Muscle of leg (tissue), 11 donors: ENCODE data around the gene UQCRQ. TPM values are rescaled to one million over a fixed set of nuclear protein-coding genes. Genes with fewer than 3 reads are reported as not detected.

ENCODE experiments used
- DNase-seq: peaks from one replicate; pipeline ENCODE4 v3.0.0; 2013
- H3K27ac ChIP-seq: one replicate; pipeline ENCODE4 v1.5.1; 2013; ENCODE audit warnings: mild to moderate bottlenecking, low read length, control low read depth
- H3K27me3 ChIP-seq: one replicate; pipeline ENCODE4 v1.6.1; 2013; ENCODE audit warnings: low read length; ENCODE audit not compliant: control insufficient read depth, insufficient read depth
- H3K36me3 ChIP-seq: one replicate; pipeline ENCODE4 v1.6.1; 2013; ENCODE audit warnings: low read length; ENCODE audit not compliant: control insufficient read depth, insufficient read depth
- H3K4me1 ChIP-seq: one replicate; pipeline ENCODE4 v1.6.1; 2013; ENCODE audit warnings: low read length; ENCODE audit not compliant: control insufficient read depth, insufficient read depth
- H3K4me3 ChIP-seq: one replicate; pipeline ENCODE4 v1.5.1; 2013; ENCODE audit warnings: low read length, control low read depth
- H3K9me3 ChIP-seq: replicated peaks from 2 replicates; pipeline ENCODE4 v1.6.1; 2013; ENCODE audit warnings: low read depth, low read length; ENCODE audit not compliant: control insufficient read depth
- WGBS: methylation state at CpG from one replicate; pipeline ENCODE4 v1.1.5; 2013; ENCODE audit warnings: missing lambda C conversion rate; ENCODE audit not compliant: insufficient coverage; 5-methylcytosine and 5-hydroxymethylcytosine counted together
- polyA plus RNA-seq, 8 donors: library from polyadenylated mRNA; unstranded; fragments of 120-200 nt; gene quantifications; one replicate each; pipeline versions ENCODE4 v1.2.1 to v1.2.3, GENCODE V29; 2013; ENCODE audit warnings: inconsistent platforms in 1 of 8, low replicate concordance in 1 of 8; ENCODE audit not compliant: insufficient read length in 8 of 8, insufficient read depth in 1 of 8
- total RNA-seq: library from RNA; stranded (reverse); fragments of 120-200 nt; gene quantifications from one replicate; pipeline ENCODE4 v1.2.4, GENCODE V29; 2013

Gene UQCRQ
- total and polyA plus RNA-seq, 9 donors: 154 to 447 (median 195) TPM

DNA sequence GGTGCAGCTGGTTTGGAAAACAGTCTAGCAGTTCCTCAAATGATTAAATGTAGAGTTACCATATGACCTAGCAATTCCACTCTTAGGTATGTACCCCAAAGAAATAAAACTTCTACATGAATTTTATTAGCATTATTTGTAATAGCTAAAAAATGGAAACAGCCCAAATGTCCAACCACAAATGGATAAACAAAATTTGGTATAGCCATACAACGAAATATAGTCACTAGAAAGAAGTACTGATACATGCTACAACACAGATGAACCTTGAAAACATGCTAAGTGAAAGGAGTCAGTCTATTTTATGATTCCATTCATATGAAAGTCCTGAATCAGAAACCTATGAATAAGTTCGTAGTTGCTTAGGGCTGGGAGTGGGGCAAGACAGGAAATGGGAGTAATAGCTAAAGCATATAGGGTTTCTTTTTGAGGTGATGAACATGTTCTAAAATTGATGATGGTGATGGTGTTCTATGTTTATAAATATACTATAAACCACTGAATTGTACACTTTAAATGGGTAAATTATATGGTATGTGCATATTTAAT lies 6.5 kb upstream of the UQCRQ start:
- Histone ChIP-seq H3K9me3 (no peaks in the 10 kb centered on the region), H3K27me3 (peaks cover 3% of the 10 kb centered on the region), H3K4me1 (no peaks in the 10 kb centered on the region), H3K36me3 (no peaks in the 10 kb centered on the region), H3K27ac (no peak overlapping the region), H3K4me3 (no peak overlapping the region)
- no peak for DNase-seq
- WGBS: no CpG with 5 or more reads among the region's 2 CpGs

DNA sequence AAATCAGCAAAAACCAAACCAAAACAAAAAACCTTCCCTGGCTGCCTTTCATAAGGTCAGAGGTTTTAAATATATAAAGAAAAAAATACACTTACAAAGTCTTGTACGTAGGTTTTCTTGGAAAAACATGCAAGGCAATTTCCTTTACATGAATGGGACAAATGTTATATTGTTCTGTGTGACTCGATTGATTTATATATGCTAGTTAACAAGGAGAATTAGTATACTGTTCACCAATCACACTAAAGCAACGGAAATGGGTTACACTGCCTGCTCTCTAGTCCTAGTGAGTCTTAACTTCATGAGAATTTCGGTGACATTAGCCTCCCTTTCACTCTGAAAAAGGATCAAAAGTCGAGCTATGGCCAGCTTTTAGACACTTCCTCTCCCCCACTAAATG lies 5.7 kb upstream of the UQCRQ start:
- DNase-seq: no peak
- H3K9me3 ChIP-seq: no peaks in the 10 kb centered on the region
- H3K4me3 ChIP-seq: no peak overlapping the region
- H3K4me1 ChIP-seq: peaks cover 4% of the 10 kb centered on the region
- peaks cover 3% of the 10 kb centered on the region for H3K27me3 ChIP-seq
- no peak overlapping the region for H3K27ac ChIP-seq
- WGBS: 62% methylated on average over 2 of the region's 5 CpGs
- no peaks in the 10 kb centered on the region for H3K36me3 ChIP-seq

GRCh38 chr5:132865668-132866341 lies 637 bp upstream of the UQCRQ start:
- WGBS: 4% methylated on average over 17 of the region's 30 CpGs
- H3K27ac ChIP-seq: peak overlapping the region; percentile 98
- peak overlapping the region; percentile 98 for H3K4me3 ChIP-seq
- no peaks in the 10 kb centered on the region for H3K9me3 ChIP-seq
- DNase-seq: no peak
- peaks cover 3% of the 10 kb centered on the region for H3K27me3 ChIP-seq
- H3K36me3 ChIP-seq: peaks cover 25% of the 10 kb centered on the region
- peaks cover 22% of the 10 kb centered on the region for H3K4me1 ChIP-seq

GRCh38 chr5:132867046-132867451 lies 607 bp downstream of the UQCRQ start:
- Histone ChIP-seq H3K27ac (peak overlapping the region; percentile 98), H3K4me1 (peaks cover 25% of the 10 kb centered on the region), H3K27me3 (peaks cover 3% of the 10 kb centered on the region), H3K4me3 (peak overlapping the region; percentile 98), H3K9me3 (no peaks in the 10 kb centered on the region), H3K36me3 (peaks cover 29% of the 10 kb centered on the region)
- WGBS: 6% methylated on average over 3 of the region's 13 CpGs
- no peak for DNase-seq

- peaks cover 32% of the 10 kb centered on the region for H3K4me1 ChIP-seq
- DNase-seq: no peak
- no peaks in the 10 kb centered on the region for H3K9me3 ChIP-seq
- H3K4me3 ChIP-seq: no peak overlapping the region
- no peak overlapping the region for H3K27ac ChIP-seq
- H3K27me3 ChIP-seq: peaks cover 3% of the 10 kb centered on the region
- no CpG with 5 or more reads among the region's 4 CpGs for WGBS
- H3K36me3 ChIP-seq: peaks cover 32% of the 10 kb centered on the region
These were observed 2.3 kb downstream of the UQCRQ start for GRCh38 chr5:132868754-132869153.

DNA sequence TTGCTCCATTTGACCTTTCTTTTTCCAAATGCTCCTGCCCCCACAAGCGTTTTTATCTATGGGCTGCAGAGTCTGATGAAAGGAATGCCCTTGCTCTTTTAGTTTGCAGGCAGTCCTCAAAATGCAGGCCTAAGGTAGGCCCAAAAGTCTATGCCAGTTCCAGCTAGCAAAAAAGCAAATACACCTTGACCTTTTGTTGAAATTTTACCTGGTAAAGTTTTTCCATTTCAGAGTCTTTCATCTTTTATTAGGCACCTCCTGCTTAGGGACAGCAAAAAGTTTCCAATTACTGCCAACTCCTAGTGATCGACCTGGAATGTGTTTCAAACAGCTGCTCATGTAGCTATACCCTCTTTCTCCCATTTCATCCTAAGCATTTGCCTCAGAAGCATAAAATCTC lies 4.4 kb downstream of the UQCRQ start:
- Histone ChIP-seq H3K36me3 (peaks cover 35% of the 10 kb centered on the region), H3K9me3 (no peaks in the 10 kb centered on the region), H3K4me3 (no peak overlapping the region), H3K4me1 (peaks cover 27% of the 10 kb centered on the region), H3K27me3 (no peaks in the 10 kb centered on the region), H3K27ac (no peak overlapping the region)
- WGBS: 45% methylated on average over 1 of the region's 2 CpGs
- DNase-seq: no peak

- DNase-seq: no peak
- no peaks in the 10 kb centered on the region for H3K27me3 ChIP-seq
- no peak overlapping the region for H3K27ac ChIP-seq
- H3K4me3 ChIP-seq: no peak overlapping the region
- H3K36me3 ChIP-seq: peaks cover 39% of the 10 kb centered on the region
- no peaks in the 10 kb centered on the region for H3K9me3 ChIP-seq
- WGBS: 89% methylated on average over 1 of the region's 5 CpGs
- H3K4me1 ChIP-seq: peaks cover 24% of the 10 kb centered on the region
These were observed 5.2 kb downstream of the UQCRQ start for GRCh38 chr5:132871459-132872284.

GRCh38 chr5:132872788-132873118 lies 6.3 kb downstream of the UQCRQ start:
- DNase-seq: no peak
- Histone ChIP-seq H3K27ac (no peak overlapping the region), H3K9me3 (no peaks in the 10 kb centered on the region), H3K4me1 (peaks cover 17% of the 10 kb centered on the region), H3K27me3 (no peaks in the 10 kb centered on the region), H3K4me3 (no peak overlapping the region), H3K36me3 (peaks cover 36% of the 10 kb centered on the region)
- no CpG with 5 or more reads among the region's 1 CpG for WGBS

DNA sequence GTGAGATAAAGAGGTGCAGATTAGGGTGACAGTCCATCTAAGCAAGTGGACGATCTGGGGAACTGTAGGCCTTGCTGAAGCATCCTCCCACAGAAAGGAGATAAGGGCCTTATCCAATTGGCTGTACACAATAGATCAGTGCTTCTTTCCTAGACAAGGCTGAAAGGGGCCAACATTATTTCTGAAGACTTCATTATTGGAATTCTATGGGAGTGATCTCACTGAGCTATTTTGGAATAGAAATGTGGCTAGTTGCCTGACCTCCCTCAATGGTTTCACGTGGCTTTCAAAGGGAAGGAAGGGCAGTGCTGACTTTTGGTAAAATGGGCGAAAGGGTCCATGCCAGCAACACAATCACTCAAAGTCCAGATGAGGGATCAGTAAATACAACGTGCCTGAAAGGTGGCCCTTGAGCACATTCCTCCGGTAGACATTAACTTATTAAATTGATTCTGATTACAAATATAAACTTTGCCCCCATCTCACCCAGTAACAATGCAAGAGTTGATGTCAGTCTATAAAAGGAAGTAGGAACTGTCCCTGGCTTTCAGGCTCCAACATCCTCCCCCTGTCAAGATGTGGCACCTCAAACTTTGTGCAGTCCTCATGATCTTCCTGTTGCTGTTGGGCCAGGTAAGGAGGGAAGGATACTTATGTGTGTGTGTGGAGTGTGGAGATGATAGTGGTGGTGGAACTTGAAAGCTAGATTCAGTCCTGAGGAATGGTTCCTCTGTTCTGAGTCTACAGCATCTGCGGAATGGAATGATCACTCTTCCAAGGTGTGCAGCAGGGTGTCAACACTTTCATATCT lies 6.9 kb downstream of the UQCRQ start, which contains the start of gene LEAP2:
LEAP2 (plus strand) TSS at position 550 of the 811 bp plus-strand sequence; CDS start at position 577, 27 bp downstream.
- Histone ChIP-seq H3K4me1 (peaks cover 20% of the 10 kb centered on the region), H3K4me3 (no peak within 1 kb of the TSS), H3K36me3 (peaks cover 33% of the 10 kb centered on the region), H3K27ac (no peak within 1 kb of the TSS), H3K9me3 (no peaks in the 10 kb centered on the region), H3K27me3 (no peaks in the 10 kb centered on the region)
- DNase-seq: no peak
- WGBS: 83% methylated on average over 1 of the region's 6 CpGs

DNA sequence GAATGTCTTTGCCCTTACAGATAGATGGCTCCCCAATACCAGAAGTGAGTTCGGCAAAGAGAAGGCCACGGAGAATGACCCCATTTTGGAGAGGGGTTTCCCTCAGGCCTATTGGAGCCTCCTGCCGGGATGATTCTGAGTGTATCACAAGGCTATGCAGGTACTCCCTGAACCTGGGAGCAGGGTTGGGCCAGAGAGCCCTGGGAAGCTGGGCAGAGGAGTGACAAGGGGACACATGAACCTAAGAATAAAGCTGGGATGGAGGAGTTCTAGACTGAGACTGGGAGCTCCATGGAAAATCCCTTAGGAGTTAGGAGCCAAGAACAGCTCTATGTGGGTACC lies 7.5 kb downstream of the UQCRQ start:
- WGBS: 86% methylated on average over 3 of the region's 3 CpGs
- Histone ChIP-seq H3K36me3 (peaks cover 28% of the 10 kb centered on the region), H3K9me3 (no peaks in the 10 kb centered on the region)

More for the DNA sequence above, 7.5 kb downstream of the UQCRQ start:
- no peaks in the 10 kb centered on the region for H3K27me3 ChIP-seq
- no peak for DNase-seq
- no peak overlapping the region for H3K4me3 ChIP-seq
- no peak overlapping the region for H3K27ac ChIP-seq
- peaks cover 20% of the 10 kb centered on the region for H3K4me1 ChIP-seq
